Measurements from ENCODE around the gene INPP5E. TPM values are rescaled to one million over a fixed set of nuclear protein-coding genes. Genes with fewer than 3 reads are reported as not detected.

Gene INPP5E
- total RNA-seq, 4 donors from 2014 or later = 10.0 to 17.8 (median 12.1) TPM

DNA sequence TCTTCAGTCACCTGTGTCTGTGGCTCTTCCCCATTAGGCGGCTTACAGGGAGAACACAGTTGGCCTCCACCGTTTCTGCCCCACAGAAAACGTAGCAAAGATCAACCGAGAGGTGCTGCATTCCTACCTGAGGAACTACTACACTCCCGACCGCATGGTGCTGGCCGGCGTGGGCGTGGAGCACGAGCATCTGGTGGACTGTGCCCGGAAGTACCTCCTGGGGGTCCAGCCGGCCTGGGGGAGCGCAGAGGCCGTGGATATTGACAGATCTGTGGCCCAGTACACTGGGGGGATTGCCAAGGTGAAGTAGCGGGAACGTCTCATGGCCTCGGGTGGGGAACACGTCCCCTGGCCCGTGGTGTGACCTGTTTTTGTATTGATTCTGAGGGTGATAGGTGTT, 22.7 kb downstream of the INPP5E start:
- H3K4me3 ChIP-seq (ENCODE audit: low read depth, poor library complexity, severe bottlenecking) = no peak overlapping the region
- 88 to 93% methylated on average over 19 of the region's 19 CpGs for WGBS, 2 donors
- DNase-seq (ENCODE audit: low spot score in 2 of 2) = no peak

DNA sequence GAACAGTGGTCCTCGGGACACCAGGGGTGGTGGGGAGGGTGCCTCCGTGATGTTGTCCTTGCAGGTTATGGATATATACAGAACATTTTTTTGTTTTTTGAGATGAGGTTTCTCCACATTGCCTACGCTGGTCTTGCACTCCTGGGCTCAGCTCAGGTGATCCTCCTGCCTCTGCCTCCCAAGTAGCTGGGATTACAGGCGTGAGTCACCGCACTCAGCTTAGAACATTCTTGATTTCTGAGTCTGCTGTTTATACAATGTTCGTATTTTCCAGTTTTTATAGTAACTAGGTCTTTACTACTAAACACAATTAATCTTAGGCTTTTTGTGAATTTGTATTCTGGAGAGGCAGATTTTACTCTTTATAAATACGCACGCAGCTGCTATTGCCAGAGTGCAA, 23.2 kb downstream of the INPP5E start:
- intact Hi-C loops (cut with DNase I; ENCODE audit: low total_unique reads) = no loop called here
- WGBS, 2 donors = 97 to 98% methylated on average over 8 of the region's 8 CpGs
- DNase-seq (ENCODE audit: low spot score in 2 of 2) = no peak
- no peak overlapping the region for H3K4me3 ChIP-seq (ENCODE audit: low read depth, poor library complexity, severe bottlenecking)
- TF ChIP-seq, protein P1, sequence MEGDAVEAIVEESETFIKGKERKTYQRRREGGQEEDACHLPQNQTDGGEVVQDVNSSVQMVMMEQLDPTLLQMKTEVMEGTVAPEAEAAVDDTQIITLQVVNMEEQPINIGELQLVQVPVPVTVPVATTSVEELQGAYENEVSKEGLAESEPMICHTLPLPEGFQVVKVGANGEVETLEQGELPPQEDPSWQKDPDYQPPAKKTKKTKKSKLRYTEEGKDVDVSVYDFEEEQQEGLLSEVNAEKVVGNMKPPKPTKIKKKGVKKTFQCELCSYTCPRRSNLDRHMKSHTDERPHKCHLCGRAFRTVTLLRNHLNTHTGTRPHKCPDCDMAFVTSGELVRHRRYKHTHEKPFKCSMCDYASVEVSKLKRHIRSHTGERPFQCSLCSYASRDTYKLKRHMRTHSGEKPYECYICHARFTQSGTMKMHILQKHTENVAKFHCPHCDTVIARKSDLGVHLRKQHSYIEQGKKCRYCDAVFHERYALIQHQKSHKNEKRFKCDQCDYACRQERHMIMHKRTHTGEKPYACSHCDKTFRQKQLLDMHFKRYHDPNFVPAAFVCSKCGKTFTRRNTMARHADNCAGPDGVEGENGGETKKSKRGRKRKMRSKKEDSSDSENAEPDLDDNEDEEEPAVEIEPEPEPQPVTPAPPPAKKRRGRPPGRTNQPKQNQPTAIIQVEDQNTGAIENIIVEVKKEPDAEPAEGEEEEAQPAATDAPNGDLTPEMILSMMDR (IDR thresholded peaks at IDR 0.05) = no peak
- TF ChIP-seq POLR2A (IDR thresholded peaks at IDR 0.05) = no peak

More for the DNA sequence above, 22.7 kb downstream of the INPP5E start:
- intact Hi-C loops (cut with DNase I; ENCODE audit: low total_unique reads) = no loop called here
- TF ChIP-seq, protein P1 (IDR thresholded peaks at IDR 0.05) = no peak
- no peak for TF ChIP-seq POLR2A (IDR thresholded peaks at IDR 0.05)

DNA sequence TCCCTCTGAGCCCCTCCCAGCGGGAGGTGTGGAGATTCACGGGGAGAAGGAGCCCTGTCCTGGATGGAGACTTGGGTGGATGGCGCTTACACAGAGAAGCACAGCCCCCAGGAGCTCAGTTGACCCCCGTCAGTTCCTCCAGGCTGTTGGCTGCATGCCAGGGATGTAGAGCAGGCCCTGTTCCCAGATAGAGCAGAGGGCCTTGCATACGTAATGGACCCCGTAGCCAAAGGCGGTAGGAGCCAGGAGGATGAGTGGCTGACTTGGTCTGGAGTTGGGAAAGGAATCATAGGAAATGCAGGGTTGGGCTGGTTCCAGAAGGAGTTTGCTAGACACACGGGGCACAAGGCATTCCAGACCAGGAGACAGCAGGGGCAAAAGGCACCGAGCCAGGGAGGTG, 26.7 kb downstream of the INPP5E start:
- intact Hi-C loops (cut with DNase I; ENCODE audit: low total_unique reads) = no loop called here
- TF ChIP-seq, protein P1 (IDR thresholded peaks at IDR 0.05) = no peak
- TF ChIP-seq POLR2A (IDR thresholded peaks at IDR 0.05) = no peak
- DNase-seq (ENCODE audit: low spot score in 2 of 2) = no peak
- no peak overlapping the region for H3K4me3 ChIP-seq (ENCODE audit: low read depth, poor library complexity, severe bottlenecking)
- 73 to 78% methylated on average over 9 of the region's 9 CpGs for WGBS, 2 donors

DNA sequence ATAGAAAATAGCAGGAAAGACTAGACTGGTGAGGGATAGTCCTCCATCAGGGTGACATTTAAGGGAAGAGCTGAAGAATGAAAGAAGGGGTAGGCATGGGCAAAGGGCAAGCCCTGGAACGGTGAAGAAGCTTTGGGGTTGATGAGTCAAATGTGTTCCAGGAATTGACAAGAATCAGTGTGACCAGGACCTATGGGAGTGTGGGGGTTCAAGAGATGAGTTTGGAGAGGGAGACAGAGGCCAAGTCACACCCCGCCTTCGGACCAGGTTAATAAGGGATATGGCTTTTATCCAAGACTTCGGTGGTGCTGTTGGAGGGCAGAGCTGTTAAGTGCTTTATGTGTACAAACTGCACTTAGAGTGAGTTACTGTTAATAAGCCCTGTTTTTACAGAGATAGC, 28.3 kb downstream of the INPP5E start:
- no peak for DNase-seq (ENCODE audit: low spot score in 2 of 2)
- H3K4me3 ChIP-seq (ENCODE audit: low read depth, poor library complexity, severe bottlenecking) = peak overlapping the region; percentile 86
- TF ChIP-seq POLR2A (IDR thresholded peaks at IDR 0.05) = no peak
- TF ChIP-seq, protein P1 (IDR thresholded peaks at IDR 0.05) = no peak
- 21 to 37% methylated on average over 4 of the region's 4 CpGs for WGBS, 2 donors
- intact Hi-C loops (cut with DNase I; ENCODE audit: low total_unique reads) = no loop called here

DNA sequence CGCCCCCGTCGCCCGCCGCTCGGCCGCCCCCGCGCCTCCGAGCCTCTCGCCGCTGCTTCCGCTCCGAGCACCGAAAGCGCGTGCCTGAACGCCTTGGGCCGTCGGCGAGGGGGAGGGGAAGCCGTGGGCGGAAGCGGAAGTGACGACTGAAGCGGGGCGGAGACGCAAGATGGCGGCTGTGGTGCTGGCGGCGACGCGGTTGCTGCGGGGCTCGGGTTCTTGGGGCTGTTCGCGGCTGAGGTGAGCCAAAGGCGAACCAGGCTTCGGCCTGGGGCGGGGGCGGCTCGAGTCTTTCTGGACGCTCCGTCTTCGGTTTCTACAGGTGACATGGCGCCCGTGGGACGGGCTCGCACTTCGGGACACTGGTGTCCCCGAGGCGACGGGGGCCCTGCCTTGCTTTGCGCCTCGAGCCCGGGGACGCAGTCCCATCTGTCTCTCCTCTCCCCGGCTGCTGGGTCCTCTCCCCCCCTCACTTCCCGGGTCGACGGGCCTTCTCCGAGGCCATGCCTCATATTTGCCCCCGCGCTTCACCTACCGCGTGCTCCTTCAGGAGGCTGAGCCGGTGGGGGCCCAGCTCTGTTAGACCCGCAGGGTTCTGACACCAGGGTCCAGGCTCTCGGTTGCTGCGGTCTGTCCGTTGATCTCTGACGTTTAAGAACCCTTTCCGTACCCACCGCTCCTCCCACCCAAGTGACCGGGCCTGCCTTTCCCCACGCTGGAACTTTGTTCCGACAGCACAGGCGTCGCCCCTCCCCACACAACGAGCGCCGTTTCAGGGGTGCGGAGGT, 29.0 kb downstream of the INPP5E start, which contains the start of the genes ENTR1 and PMPCA:
Gene ENTR1, minus strand, starts transcription at position 115 of the 788 bp plus-strand sequence. CDS start 217 bp downstream, outside the sequence.
Gene PMPCA, plus strand, starts transcription at position 159 of the 788 bp plus-strand sequence. Its CDS starts 11 bp downstream, at position 170.
- intact Hi-C loops (cut with DNase I; ENCODE audit: low total_unique reads) = no loop called here
- TF ChIP-seq, protein P1 (IDR thresholded peaks at IDR 0.05) = no peak
- peak in 1 of 2 donors; percentile 79 for TF ChIP-seq POLR2A (IDR thresholded peaks at IDR 0.05)
- peak; percentile 87 to 99 for DNase-seq (ENCODE audit: low spot score in 2 of 2)
- H3K4me3 ChIP-seq (ENCODE audit: low read depth, poor library complexity, severe bottlenecking) = peak within 1 kb of the TSS; percentile 86
- WGBS, 2 donors = 1% methylated on average over 37 to 41 of the region's 83 CpGs

All from lower leg skin (tissue), 4 donors.